ENCODE data around the gene RHOBTB1.

- TF ChIP-seq CTCF (IDR thresholded peaks at IDR 0.05) (no peak), EZH2 (IDR thresholded peaks at IDR 0.05) (no peak)
Observed at GRCh38 chr10:60877061-60877776, 66.8 kb downstream of the RHOBTB1 start.
